Measurements from ENCODE around the gene HBS1L.

HBS1L gene

GRCh38 chr6:135085700-135086413, 31.2 kb upstream of the HBS1L start:
- Histone ChIP-seq H2AK5ac (ENCODE audit: low read depth, low read length) (no peak overlapping the region), H2BK12ac (ENCODE audit: low read length) (no peak overlapping the region), H3K36me3 (replicated peaks in 1 of 2; ENCODE audit: control insufficient read depth in 2 of 2, insufficient read depth in 2 of 2, low read length in 2 of 2) (no peaks in the 10 kb centered on the region), H3K23ac (ENCODE audit: low read depth, low read length, poor library complexity) (no peak overlapping the region), H3K9ac (ENCODE audit: low read depth, low read length, poor library complexity) (no peak overlapping the region), H3K4me1 (ENCODE audit: control insufficient read depth in 2 of 2, insufficient read depth in 1 of 2, low read depth in 1 of 2, low read length in 2 of 2) (peaks cover 0 to 2% of the 10 kb centered on the region in 2 donors), H3K27ac (replicated peaks; ENCODE audit: low read length) (no peak overlapping the region), H3K4ac (ENCODE audit: low read length) (no peak overlapping the region), H3K4me2 (ENCODE audit: insufficient read depth, low read length, poor library complexity, severe bottlenecking) (no peak overlapping the region), H2BK15ac (ENCODE audit: low read length) (no peak overlapping the region), H3K27me3 (ENCODE audit: control insufficient read depth in 3 of 3, insufficient read depth in 3 of 3, low read depth in 1 of 3, low read length in 3 of 3) (no peaks in the 10 kb centered on the region), H3K9me3 (replicated peaks in 1 of 2; ENCODE audit: control insufficient read depth in 2 of 2, insufficient read depth in 1 of 2, low read depth in 1 of 2, low read length in 2 of 2) (peaks cover 0 to 6% of the 10 kb centered on the region in 2 donors), H4K91ac (ENCODE audit: low read depth, low read length, poor library complexity) (no peak overlapping the region), H2BK5ac (ENCODE audit: low read length) (no peak overlapping the region), H4K8ac (ENCODE audit: low read depth, low read length) (no peak overlapping the region), H3K18ac (ENCODE audit: low read length) (no peak overlapping the region), H2AFZ (ENCODE audit: low read length) (no peak overlapping the region), H3K79me1 (ENCODE audit: low read depth, low read length) (no peaks in the 10 kb centered on the region), H3K14ac (ENCODE audit: low read length) (no peak overlapping the region), H3K4me3 (ENCODE audit: low read length in 2 of 2) (no peak overlapping the region), H2BK120ac (ENCODE audit: low read depth, low read length) (no peak overlapping the region)
- no peak for DNase-seq (ENCODE audit: low spot score)
- WGBS, 2 donors (ENCODE audit: extremely low coverage in 2 of 2, insufficient read length in 2 of 2, insufficient replicate concordance in 1 of 2) = no CpG with 5 or more reads among the region's 1 CpG

DNA sequence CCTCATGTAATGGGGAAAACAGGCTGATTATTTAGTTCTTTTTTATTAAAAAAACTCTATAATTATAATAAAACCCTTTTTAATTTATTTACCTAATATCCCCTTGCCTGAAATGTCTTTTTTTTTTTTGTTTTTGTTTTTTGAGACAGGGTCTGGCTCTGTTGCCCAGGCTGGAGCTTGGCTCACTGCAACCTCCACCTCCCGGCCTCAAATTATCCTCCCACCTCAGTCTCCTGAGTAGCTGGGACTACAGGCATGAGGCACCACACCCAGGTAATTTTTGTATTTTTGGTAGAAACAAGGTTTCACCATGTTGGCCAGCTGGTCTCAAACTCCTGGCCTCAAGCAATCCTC, 30.3 kb upstream of the HBS1L start:
- Histone ChIP-seq H3K9me3 (replicated peaks in 1 of 2; ENCODE audit: control insufficient read depth in 2 of 2, insufficient read depth in 1 of 2, low read depth in 1 of 2, low read length in 2 of 2) (peaks cover 0 to 6% of the 10 kb centered on the region in 2 donors), H2AFZ (ENCODE audit: low read length) (no peak overlapping the region), H3K4me3 (ENCODE audit: low read length in 2 of 2) (no peak overlapping the region), H2BK5ac (ENCODE audit: low read length) (no peak overlapping the region), H3K4ac (ENCODE audit: low read length) (no peak overlapping the region), H3K36me3 (replicated peaks in 1 of 2; ENCODE audit: control insufficient read depth in 2 of 2, insufficient read depth in 2 of 2, low read length in 2 of 2) (no peaks in the 10 kb centered on the region), H3K27me3 (ENCODE audit: control insufficient read depth in 3 of 3, insufficient read depth in 3 of 3, low read depth in 1 of 3, low read length in 3 of 3) (no peaks in the 10 kb centered on the region), H2AK5ac (ENCODE audit: low read depth, low read length) (no peak overlapping the region), H3K79me1 (ENCODE audit: low read depth, low read length) (no peaks in the 10 kb centered on the region), H3K27ac (replicated peaks; ENCODE audit: low read length) (no peak overlapping the region), H3K23ac (ENCODE audit: low read depth, low read length, poor library complexity) (no peak overlapping the region), H3K9ac (ENCODE audit: low read depth, low read length, poor library complexity) (no peak overlapping the region), H4K91ac (ENCODE audit: low read depth, low read length, poor library complexity) (no peak overlapping the region), H3K4me1 (ENCODE audit: control insufficient read depth in 2 of 2, insufficient read depth in 1 of 2, low read depth in 1 of 2, low read length in 2 of 2) (peaks cover 0 to 1% of the 10 kb centered on the region in 2 donors), H3K18ac (ENCODE audit: low read length) (no peak overlapping the region), H3K4me2 (ENCODE audit: insufficient read depth, low read length, poor library complexity, severe bottlenecking) (no peak overlapping the region), H2BK15ac (ENCODE audit: low read length) (no peak overlapping the region), H4K8ac (ENCODE audit: low read depth, low read length) (no peak overlapping the region), H3K14ac (ENCODE audit: low read length) (no peak overlapping the region), H2BK120ac (ENCODE audit: low read depth, low read length) (no peak overlapping the region), H2BK12ac (ENCODE audit: low read length) (no peak overlapping the region)
- WGBS, 2 donors (ENCODE audit: extremely low coverage in 2 of 2, insufficient read length in 2 of 2, insufficient replicate concordance in 1 of 2) = no CpG with 5 or more reads among the region's 1 CpG
- no peak for DNase-seq (ENCODE audit: low spot score)

- Histone ChIP-seq H2BK15ac (ENCODE audit: low read length) (no peak overlapping the region), H3K4me3 (ENCODE audit: low read length in 2 of 2) (no peak overlapping the region)
Observed at GRCh38 chr6:135084001-135084915, 29.6 kb upstream of the HBS1L start.

DNA sequence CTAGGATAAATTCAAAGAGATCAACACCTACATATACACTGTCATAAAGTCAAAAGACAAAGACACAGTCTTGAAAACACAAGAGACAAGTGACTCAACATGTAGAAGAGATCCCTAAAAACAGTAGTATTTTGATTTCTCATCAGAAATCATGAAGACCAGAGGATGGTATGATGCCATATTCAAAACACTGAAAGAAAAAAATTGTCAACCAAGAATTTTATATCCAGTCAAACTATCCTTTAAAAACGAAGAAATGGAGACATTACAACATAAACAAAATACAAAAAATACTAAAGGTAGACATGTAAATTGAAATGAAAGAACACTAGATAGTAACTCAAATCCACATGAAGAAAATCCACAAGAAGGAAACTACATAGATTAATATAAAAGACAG, 27.3 kb upstream of the HBS1L start:
- Histone ChIP-seq H3K14ac (ENCODE audit: low read length) (no peak overlapping the region), H4K91ac (ENCODE audit: low read depth, low read length, poor library complexity) (no peak overlapping the region), H3K23ac (ENCODE audit: low read depth, low read length, poor library complexity) (no peak overlapping the region), H3K27ac (replicated peaks; ENCODE audit: low read length) (no peak overlapping the region), H3K4ac (ENCODE audit: low read length) (no peak overlapping the region), H2AFZ (ENCODE audit: low read length) (no peak overlapping the region), H3K79me1 (ENCODE audit: low read depth, low read length) (no peaks in the 10 kb centered on the region), H3K36me3 (replicated peaks in 1 of 2; ENCODE audit: control insufficient read depth in 2 of 2, insufficient read depth in 2 of 2, low read length in 2 of 2) (no peaks in the 10 kb centered on the region), H2BK5ac (ENCODE audit: low read length) (no peak overlapping the region), H3K18ac (ENCODE audit: low read length) (no peak overlapping the region), H2BK12ac (ENCODE audit: low read length) (no peak overlapping the region), H3K4me2 (ENCODE audit: insufficient read depth, low read length, poor library complexity, severe bottlenecking) (no peak overlapping the region), H2BK15ac (ENCODE audit: low read length) (no peak overlapping the region), H3K4me1 (ENCODE audit: control insufficient read depth in 2 of 2, insufficient read depth in 1 of 2, low read depth in 1 of 2, low read length in 2 of 2) (no peaks in the 10 kb centered on the region), H2AK5ac (ENCODE audit: low read depth, low read length) (no peak overlapping the region), H3K9me3 (replicated peaks in 1 of 2; ENCODE audit: control insufficient read depth in 2 of 2, insufficient read depth in 1 of 2, low read depth in 1 of 2, low read length in 2 of 2) (peaks cover 0 to 6% of the 10 kb centered on the region in 2 donors), H4K8ac (ENCODE audit: low read depth, low read length) (no peak overlapping the region), H2BK120ac (ENCODE audit: low read depth, low read length) (no peak overlapping the region), H3K4me3 (ENCODE audit: low read length in 2 of 2) (no peak overlapping the region), H3K27me3 (ENCODE audit: control insufficient read depth in 3 of 3, insufficient read depth in 3 of 3, low read depth in 1 of 3, low read length in 3 of 3) (no peaks in the 10 kb centered on the region), H3K9ac (ENCODE audit: low read depth, low read length, poor library complexity) (no peak overlapping the region)
- DNase-seq (ENCODE audit: low spot score) = no peak
- no CpG with 5 or more reads among the region's 1 CpG for WGBS, 2 donors (ENCODE audit: extremely low coverage in 2 of 2, insufficient read length in 2 of 2, insufficient replicate concordance in 1 of 2)

More at GRCh38 chr6:135084001-135084915, 29.6 kb upstream of the HBS1L start:
- WGBS, 2 donors (ENCODE audit: extremely low coverage in 2 of 2, insufficient read length in 2 of 2, insufficient replicate concordance in 1 of 2) = no CpG with 5 or more reads among the region's 5 CpGs
- Histone ChIP-seq H3K27me3 (ENCODE audit: control insufficient read depth in 3 of 3, insufficient read depth in 3 of 3, low read depth in 1 of 3, low read length in 3 of 3) (no peaks in the 10 kb centered on the region), H3K9ac (ENCODE audit: low read depth, low read length, poor library complexity) (no peak overlapping the region), H3K14ac (ENCODE audit: low read length) (no peak overlapping the region), H3K4ac (ENCODE audit: low read length) (no peak overlapping the region), H3K79me1 (ENCODE audit: low read depth, low read length) (no peaks in the 10 kb centered on the region), H3K23ac (ENCODE audit: low read depth, low read length, poor library complexity) (no peak overlapping the region), H3K36me3 (replicated peaks in 1 of 2; ENCODE audit: control insufficient read depth in 2 of 2, insufficient read depth in 2 of 2, low read length in 2 of 2) (no peaks in the 10 kb centered on the region), H4K8ac (ENCODE audit: low read depth, low read length) (no peak overlapping the region), H3K4me1 (ENCODE audit: control insufficient read depth in 2 of 2, insufficient read depth in 1 of 2, low read depth in 1 of 2, low read length in 2 of 2) (no peaks in the 10 kb centered on the region), H2AFZ (ENCODE audit: low read length) (no peak overlapping the region), H2AK5ac (ENCODE audit: low read depth, low read length) (no peak overlapping the region), H3K9me3 (replicated peaks in 1 of 2; ENCODE audit: control insufficient read depth in 2 of 2, insufficient read depth in 1 of 2, low read depth in 1 of 2, low read length in 2 of 2) (peaks cover 0 to 6% of the 10 kb centered on the region in 2 donors), H2BK120ac (ENCODE audit: low read depth, low read length) (no peak overlapping the region), H3K4me2 (ENCODE audit: insufficient read depth, low read length, poor library complexity, severe bottlenecking) (no peak overlapping the region), H2BK12ac (ENCODE audit: low read length) (no peak overlapping the region), H2BK5ac (ENCODE audit: low read length) (no peak overlapping the region), H4K91ac (ENCODE audit: low read depth, low read length, poor library complexity) (no peak overlapping the region), H3K27ac (replicated peaks; ENCODE audit: low read length) (no peak overlapping the region), H3K18ac (ENCODE audit: low read length) (no peak overlapping the region)
- DNase-seq (ENCODE audit: low spot score) = no peak
